Smooth muscle cell of the pulmonary artery (primary cell): ENCODE results near the gene LRRC45. TPM values are rescaled to one million over a fixed set of nuclear protein-coding genes. Genes with fewer than 3 reads are reported as not detected.

Source experiments
- total RNA-seq: library from RNA; depleted of rRNA; stranded (reverse); fragments of >200 nt; gene quantifications from 2 replicates; pipeline ENCODE4 v1.2.3, GENCODE V29; 2014

Gene LRRC45
- total RNA-seq = 8.5 and 10.1 TPM in 2 replicates

DNA sequence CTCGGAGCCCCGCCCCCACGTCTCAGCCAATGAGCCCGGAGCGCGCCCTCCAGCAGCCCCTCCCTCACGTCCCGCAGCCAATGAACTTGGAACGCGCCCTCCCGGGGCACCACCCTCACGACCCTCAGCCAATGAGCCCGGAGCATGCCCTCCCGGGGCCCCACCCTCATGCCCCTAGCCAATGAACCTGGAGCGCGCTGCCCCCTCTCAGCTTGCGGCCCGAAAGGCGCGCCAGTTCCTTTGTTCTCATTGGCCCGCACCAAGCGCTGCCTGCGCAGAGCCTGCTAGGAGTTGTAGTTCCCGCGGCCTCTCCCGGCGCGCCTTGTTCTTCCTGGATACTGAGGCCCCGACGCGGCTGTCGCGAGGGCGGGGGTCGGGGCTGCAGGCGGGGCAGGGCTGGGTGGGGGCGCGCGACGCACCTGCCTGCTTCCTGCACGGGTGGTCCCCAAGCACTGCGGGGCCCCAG is at the start of gene LRRC45:
LRRC45 (plus strand) TSS at position 325 of the 466 bp plus-strand sequence. CDS start 339 bp downstream, outside the sequence.

GRCh38 chr17:81977211-81977808 is 45.8 kb upstream of the LRRC45 start, which contains the start of gene ASPSCR1:
Gene ASPSCR1 (plus strand): TSS chr17:81977629. CDS start chr17:81977647, 18 bp downstream.

DNA sequence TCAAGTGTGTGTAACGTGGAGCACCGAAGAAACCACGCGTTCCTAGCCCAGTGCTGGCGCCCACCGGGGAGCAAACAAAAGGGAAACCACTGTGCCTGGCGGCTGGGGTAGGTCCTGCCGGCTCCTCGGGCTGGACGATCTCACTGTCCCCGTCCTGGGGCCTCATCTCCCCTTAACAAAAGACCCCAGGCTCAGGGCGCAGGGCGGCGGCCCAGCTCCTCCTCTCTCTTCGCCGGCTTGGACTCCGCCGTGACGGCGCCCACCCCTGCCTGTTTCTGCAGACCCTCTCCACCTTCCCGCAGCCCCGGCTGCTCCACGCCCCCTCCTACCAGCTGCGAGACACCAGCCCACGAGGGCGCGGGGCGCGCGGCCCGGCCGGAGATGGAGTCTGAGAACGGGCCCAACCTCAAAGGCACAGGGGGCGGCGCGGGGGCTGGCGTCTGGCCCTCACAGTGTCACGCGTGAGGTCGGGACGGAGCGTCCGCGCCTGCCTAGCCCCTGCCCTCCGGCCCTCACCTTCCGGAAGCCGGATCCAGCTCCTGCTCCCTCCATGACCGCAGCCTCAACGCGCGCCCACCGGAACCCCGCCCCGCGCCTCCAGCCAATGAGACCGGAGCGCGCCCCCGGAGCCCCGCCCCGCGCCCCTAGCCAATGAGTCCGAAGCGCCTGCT is 660 bp upstream of the LRRC45 start, which contains the start of gene CENPX:
CENPX (minus strand) TSS at position 569 of the 671 bp plus-strand sequence; CDS start at position 552, 17 bp downstream.

GRCh38 chr17:82031303-82031884 is 8.3 kb downstream of the LRRC45 start, which contains the start of gene RAC3:
Gene RAC3 (plus strand): TSS chr17:82031678. CDS start chr17:82031762, 84 bp downstream.

DNA sequence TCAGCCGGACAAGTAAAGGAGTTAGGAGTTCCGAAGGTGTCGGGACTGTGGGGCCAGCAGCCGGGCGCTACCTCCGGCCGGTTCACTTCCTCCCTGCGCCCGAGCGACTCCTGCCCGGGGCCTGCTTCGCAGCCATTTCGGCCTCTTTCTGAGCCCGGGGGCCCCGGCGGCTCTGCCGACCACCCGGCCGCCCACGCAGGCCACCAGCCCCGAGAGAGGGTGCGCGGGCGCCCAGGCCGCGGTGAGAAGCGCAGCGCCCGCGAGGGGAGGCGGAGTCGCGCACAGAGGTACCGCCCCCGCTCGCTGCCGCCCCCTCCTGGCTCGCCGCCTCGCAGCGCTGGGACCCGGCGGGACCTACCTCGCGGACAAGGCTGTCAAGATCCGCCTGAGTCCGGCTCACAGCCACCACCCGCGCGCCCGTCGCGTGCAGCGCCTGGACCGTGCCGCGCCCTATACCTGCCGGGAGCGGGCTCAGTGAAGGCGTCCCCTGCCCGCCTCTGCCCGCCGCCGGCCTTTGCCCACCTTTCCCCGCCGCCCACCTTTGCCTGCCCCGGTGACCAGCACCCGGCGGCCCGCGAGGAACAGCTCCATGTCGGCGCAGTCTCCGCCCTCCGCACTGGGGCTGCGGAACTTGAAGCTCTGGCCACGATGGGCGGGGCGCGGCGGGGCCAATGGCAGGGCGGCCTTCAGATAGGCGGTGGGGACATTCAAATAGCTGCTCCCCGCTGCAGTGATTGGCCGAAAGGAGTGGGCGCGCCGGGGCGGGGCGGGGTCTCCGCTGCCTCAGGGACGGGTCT is 14.2 kb downstream of the LRRC45 start, which contains the start of gene DCXR:
DCXR (minus strand) TSS at position 606 of the 797 bp plus-strand sequence; CDS start at position 591, 15 bp downstream.

GRCh38 chr17:82051776-82052637 is 28.9 kb downstream of the LRRC45 start, which contains the start of the genes GPS1 and RFNG:
Gene GPS1 (plus strand): TSS chr17:82051898. CDS start chr17:82051932, 34 bp downstream.
Gene RFNG (minus strand): TSS chr17:82051811. CDS start chr17:82051766, 45 bp downstream.

GRCh38 chr17:82065638-82066303 is 42.7 kb downstream of the LRRC45 start, which contains the start of gene DUS1L:
Gene DUS1L (minus strand): TSS chr17:82065804. CDS start chr17:82065059, 745 bp downstream.

Other genes starting within 250 kb of the LRRC45 start
- not detected in 2 replicates for gene GCGR, start 219.2 kb upstream of the LRRC45 start, total RNA-seq
- 122 and 125 TPM in 2 replicates for gene MCRIP1, start 190.0 kb upstream of the LRRC45 start, total RNA-seq
- not detected in 2 replicates for gene PPP1R27, start 188.3 kb upstream of the LRRC45 start, total RNA-seq
- 3,676 and 4,428 TPM in 2 replicates for gene P4HB, start 162.8 kb upstream of the LRRC45 start, total RNA-seq
- 216 and 298 TPM in 2 replicates for gene ARHGDIA, start 152.0 kb upstream of the LRRC45 start, total RNA-seq
- 64.1 and 80.7 TPM in 2 replicates for gene ALYREF, start 131.7 kb upstream of the LRRC45 start, total RNA-seq
- gene ANAPC11, start 131.6 kb upstream of the LRRC45 start, total RNA-seq = 106 TPM in 2 replicates
- gene NPB, start 121.1 kb upstream of the LRRC45 start, total RNA-seq = 0.39 and 0.92 TPM in 2 replicates
- gene PCYT2, start 111.9 kb upstream of the LRRC45 start, total RNA-seq = 29.5 and 50.7 TPM in 2 replicates
- gene SIRT7, start 105.1 kb upstream of the LRRC45 start, total RNA-seq = 12.8 and 20.4 TPM in 2 replicates
- gene MAFG, start 95.6 kb upstream of the LRRC45 start, total RNA-seq = 21.5 and 38.8 TPM in 2 replicates
- gene PYCR1, start 86.0 kb upstream of the LRRC45 start, total RNA-seq = 140 and 202 TPM in 2 replicates
- gene MYADML2, start 76.1 kb upstream of the LRRC45 start, total RNA-seq = not detected in 2 replicates
- gene NOTUM, start 62.1 kb upstream of the LRRC45 start, total RNA-seq = 0.13 TPM in 1 of 2 replicates, not detected in the other
- gene ASPSCR1, start 45.7 kb upstream of the LRRC45 start, total RNA-seq = 19.7 and 31.8 TPM in 2 replicates
- gene CENPX, start 427 bp upstream of the LRRC45 start, total RNA-seq = 10.2 and 12.8 TPM in 2 replicates
- gene RAC3, start 8.4 kb downstream of the LRRC45 start, total RNA-seq = 4.6 and 11.7 TPM in 2 replicates
- gene DCXR, start 14.4 kb downstream of the LRRC45 start, total RNA-seq = 25.3 and 37.0 TPM in 2 replicates
- 54.0 and 89.8 TPM in 2 replicates for gene RFNG, start 28.5 kb downstream of the LRRC45 start, total RNA-seq
- 75.1 and 103 TPM in 2 replicates for gene GPS1, start 28.6 kb downstream of the LRRC45 start, total RNA-seq
- gene DUS1L, start 42.5 kb downstream of the LRRC45 start, total RNA-seq = 38.6 and 57.9 TPM in 2 replicates
- 126 and 301 TPM in 2 replicates for gene FASN, start 74.9 kb downstream of the LRRC45 start, total RNA-seq
- 14.5 and 18.1 TPM in 2 replicates for gene CCDC57, start 189.5 kb downstream of the LRRC45 start, total RNA-seq
- gene SLC16A3, start 205.7 kb downstream of the LRRC45 start, total RNA-seq = 445 and 707 TPM in 2 replicates